HG02678 (cell line): ENCODE measurements around the gene COCH.
"Not testable (repeated sequence)": the region's sequence is repeated elsewhere in the genome, so short reads cannot be mapped to it uniquely, and the experiment has no call there.

Experiments
- ATAC-seq: cut with Tn5 transposase; IDR thresholded peaks from one replicate; pipeline ENCODE4 v1.9.1; 2021; ENCODE audit warnings: mild to moderate bottlenecking, moderate library complexity; ENCODE audit not compliant: unreplicated experiment

Gene COCH

DNA sequence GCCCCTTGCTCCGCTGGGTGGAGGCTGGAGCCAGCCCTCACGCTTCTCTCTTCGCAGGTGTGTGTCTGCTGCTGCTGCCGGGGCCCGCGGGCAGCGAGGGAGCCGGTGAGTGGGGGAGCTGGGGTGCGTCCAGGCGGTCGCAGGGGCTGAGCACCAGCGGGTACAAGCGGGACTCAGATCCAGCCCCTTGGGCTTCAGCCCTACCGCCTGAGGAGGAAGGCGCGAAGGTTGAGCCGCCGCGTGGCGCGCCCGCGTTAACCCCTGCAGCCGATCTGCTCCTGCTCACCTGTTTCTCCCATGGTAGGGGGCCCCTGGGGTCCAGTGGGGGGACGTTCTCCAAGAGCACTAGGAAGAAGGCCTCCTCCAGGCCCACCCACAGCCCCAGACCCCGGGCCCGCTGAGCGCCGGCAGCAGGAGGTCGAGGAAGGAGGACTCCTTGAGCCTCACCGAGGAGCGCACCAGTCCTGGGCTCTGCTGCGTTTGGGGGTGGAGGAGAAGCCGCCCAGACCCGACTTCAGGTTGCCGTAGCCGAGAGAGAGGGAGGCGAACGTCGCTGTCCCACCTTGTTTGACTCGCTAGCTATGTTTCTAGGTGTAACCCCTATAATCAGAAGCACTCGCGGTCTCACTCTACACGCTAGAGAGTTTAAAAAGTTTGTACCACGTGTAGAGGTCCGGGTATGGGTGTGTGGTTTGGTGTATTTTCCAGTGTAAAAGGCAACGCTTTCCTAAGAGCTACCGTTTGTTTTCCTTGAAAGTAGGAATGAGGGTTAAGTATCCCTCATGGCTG is 834 bp downstream of the COCH start:
- ATAC-seq, result peak; percentile 22

DNA sequence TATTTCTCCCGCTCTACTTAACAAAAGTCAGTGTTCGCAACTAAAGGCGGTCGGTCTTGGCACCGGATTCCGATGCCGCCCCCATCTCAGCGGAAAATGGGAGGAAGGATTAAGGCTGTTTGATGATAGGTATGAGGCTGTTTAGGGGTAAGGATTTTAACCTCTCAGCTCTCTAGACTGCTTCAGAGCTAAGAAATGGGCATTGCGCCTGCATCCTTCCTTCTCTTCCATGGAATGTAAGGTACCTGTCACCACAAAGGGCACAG is 1.4 kb downstream of the COCH start:
- no peak for ATAC-seq

DNA sequence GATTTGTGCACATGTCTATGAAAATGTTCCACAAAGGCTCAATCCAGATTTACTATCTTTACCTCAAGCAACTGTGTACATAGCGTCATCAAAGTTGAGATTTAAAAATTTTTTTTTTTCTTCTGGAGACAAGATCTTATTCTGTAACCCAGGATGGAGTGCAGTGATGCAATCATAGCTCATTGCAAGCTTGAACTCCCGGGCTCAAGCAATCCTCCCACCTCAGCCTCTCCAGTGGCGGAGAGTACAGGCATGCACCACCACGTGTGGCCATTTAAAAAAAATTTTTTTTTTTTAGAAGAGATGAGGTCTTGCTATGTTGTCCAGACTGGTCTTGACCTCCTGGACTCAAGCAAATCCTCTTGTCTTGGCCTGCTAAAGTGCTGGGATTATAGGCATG is 2.3 kb downstream of the COCH start:
- no peak for ATAC-seq

DNA sequence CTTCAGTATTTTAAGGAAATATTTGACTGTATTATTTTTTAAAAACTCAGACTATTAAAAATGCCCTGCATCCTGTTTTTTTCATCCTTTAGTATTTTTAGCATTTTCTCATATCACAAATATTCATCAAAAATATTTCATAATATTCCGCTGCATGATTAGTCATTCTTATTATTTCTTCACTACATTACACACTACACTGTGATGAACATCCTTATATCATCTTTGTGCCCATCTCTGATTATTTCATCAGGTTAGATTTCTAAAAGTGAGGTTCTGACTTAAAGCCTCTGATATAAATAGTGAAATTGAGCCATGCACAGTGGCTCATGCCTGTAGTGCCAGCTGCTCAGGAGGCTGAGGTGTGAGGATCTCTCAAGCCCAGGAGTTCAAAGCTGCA is 8.1 kb downstream of the COCH start:
- ATAC-seq, result no peak

DNA sequence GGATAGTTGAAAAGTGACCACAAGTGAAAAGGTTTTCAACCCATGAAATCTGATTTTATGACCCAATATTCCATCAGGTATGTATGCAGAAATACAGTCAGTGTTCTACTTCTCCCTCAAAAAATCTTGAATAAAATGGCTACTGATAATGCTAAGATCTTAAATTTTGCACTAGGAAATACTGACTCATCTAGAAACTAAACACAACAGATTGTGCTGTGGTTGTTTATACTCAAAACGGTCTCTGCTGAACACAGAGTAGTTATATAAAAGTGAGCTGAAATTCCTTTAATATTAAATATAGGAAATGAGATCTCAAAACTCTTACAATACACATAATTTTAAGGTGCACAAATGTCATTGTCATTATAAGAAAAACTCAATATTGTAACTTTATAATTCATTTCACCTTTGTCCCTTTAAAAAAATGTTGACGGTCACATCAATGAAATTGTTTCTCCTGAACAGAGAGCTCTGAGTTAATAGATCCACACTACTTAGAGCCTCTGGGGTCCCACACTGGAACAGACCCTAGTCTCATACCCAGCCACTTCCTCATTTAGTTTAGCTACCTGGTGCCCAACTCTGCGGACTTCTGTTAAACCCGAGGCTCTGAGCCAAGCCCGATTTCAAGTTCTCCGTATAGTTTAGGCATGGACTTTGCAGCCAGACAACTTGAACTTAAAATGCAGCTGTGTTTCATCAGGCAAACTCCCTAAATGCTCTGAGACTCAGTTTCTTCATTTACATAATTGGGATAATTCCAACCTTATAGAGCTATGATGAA is 9.3 kb downstream of the COCH start:
- no peak for ATAC-seq

DNA sequence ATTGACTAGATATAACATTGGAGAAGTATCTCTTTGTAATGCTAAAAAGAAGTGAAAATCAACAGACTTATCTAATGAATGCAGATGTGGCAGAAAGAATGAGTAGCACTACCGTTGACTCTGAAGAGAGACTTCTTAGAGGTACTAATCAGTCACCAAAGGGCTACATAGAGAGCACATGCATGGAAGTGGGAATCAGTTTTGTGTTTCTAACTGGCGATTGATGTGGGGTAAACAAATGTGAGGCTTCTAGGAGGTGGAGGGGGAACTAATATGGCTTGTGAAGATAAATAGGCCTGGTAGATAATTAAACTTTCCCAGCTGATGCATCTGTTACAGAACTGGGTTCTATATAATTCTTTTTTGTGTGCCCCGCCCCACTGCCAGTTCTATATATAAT is 10.5 kb downstream of the COCH start:
- ATAC-seq, result no peak

DNA sequence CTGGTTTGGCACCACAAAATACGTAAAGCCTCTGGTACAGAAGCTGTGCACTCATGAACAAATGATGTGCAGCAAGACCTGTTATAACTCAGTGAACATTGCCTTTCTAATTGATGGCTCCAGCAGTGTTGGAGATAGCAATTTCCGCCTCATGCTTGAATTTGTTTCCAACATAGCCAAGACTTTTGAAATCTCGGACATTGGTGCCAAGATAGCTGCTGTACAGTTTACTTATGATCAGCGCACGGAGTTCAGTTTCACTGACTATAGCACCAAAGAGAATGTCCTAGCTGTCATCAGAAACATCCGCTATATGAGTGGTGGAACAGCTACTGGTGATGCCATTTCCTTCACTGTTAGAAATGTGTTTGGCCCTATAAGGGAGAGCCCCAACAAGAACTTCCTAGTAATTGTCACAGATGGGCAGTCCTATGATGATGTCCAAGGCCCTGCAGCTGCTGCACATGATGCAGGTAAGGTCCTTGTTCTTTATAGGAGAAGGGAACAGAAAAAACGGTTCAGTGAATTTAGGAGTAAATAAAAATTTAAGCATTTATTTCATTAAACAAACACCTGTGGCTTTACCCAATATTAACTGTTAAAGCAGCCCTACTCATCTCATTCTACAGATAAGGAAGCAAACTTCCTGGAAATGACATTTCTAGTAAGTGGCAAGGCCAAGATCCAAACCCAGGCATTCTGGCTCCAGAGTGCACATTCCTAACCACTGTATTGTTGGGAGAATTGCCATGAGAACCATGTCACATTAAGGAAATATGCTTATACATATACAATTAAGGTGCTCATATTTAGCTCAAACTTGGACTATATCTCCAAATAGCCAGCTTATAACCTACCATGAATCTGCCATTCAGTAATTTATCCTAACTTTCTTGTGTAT is 11.7 kb downstream of the COCH start:
- no peak for ATAC-seq

DNA sequence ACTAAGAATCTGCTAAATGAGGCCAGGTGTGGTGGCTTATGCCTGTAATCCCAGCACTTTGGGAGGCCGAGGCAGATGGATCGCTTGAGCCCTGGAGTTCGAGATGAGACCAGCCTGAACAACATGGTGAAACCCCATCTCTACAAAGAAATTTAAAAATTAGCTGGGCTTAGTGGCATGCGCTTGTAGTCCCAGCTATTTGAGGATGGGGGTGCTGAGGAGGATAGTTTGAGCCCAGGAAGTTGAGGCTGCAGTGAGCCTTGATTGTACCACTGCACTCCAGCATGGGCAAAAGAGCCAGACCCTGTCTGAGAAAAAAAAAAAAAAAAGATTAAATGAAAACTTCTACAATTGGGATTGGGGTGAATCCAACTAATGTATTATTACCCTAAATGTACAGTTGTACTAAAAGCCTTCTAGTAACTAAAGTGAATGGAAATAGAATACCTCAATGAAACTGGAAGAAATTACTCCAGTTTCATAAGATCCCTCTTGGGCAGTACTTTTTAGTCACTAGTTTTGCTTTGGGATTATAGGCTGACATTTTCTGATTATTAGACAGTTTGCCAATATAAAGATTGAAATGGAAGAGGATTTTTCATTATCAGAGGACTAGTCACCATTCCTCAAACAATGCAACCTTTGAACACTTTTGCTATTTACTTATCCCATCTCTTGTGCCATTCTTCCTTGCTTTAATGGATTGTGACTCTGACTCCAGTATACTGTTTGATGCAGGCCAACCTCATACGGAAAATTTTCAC is 14.3 kb downstream of the COCH start:
- no peak for ATAC-seq

DNA sequence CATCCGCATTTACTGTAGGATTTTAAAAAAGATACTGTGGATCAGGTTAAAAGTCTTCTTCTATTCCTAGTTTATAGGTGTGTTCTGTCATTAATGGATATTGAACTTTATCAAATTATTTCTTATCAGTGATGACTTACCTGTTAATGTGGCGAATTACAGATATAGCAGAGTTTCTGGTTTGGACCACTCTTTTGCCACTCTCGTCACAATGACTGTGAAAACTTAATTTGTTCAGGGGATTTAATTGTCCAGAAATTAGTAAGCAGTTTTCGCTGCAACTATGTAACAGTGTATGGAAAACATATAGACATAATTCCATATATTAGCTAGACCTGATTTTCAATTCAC is 14.9 kb downstream of the COCH start:
- ATAC-seq, result no peak

DNA sequence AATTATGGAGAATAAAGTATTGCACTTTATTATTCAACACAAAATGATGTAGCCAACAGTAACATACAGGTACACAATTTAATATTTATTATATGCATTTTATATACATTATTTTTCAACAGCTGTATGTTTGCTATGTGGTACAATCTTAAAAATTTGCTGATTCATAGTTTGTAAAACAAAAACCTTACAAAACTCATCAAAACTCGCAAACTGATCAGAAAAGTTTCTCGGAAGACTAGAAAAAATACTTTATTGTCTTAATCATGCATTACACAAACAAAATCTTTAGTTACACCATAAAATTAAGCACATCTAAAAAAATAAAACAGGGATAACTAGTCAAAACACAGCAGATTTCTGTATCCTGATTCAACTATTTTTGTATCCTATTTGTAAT is 19.5 kb downstream of the COCH start:
- no peak for ATAC-seq

DNA sequence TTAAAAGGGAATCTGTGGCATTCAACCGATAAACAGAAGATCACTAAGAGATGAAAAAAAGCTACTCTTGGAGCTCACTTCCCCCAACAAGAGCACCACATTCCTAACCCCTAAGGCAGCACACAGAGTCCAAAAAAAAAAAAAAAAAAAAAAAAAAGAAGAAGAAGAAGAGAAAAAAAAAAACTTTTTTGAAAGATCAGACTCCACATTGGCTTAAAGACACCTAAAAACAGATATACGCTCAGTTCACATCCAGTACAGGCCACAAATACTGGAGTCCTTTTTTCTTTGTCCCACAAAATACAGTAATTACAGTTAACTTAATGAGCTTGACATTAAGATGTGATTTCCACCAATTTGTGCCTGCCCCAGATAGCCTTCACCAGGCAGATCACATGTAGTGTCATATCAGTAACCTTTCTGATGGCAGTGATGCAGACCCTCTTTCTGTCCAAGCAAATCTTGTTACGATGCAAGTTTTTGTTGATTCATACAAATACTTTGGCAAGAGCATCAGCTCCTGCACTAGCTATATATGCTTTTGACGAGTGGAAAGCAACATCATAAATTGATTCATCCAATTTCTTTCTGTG is 20.7 kb downstream of the COCH start:
- no peak for ATAC-seq

DNA sequence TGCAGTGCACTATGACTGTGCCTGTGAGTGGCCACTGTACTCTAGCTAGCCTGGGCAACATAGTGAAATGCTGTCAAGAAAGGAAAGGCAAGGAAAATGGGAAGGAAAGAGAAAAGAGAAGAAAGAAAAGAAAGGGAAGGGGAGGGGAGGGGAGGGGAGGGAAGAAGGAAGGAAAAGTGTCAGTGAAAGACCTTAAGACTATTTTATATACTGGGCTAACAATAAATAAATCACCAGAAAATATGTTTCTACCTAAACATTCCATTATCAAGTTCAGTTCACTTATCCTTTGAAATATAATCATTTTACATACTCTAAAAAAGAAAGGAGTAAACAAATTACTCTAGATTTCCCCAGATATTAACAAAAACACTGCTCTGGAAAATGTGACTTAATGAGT is 22.1 kb downstream of the COCH start:
- no peak for ATAC-seq

DNA sequence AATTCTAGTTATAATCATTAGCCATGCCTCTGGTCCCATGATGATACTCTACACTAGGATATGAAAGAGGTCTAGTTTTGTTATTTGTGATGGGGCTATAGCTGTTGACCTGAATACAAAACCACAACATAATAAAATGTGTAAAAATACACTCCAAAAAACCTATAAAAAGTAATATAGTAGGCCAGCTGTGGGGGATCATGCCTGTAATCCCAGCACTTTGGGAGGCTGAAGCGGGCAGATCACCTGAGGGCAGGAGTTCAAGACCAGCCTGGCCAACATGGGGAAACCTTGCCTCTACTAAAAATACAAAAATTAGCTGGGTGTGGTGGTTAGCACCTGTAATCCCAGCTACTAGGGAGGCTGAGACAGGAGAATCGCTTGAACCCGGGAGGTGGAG is 22.8 kb downstream of the COCH start:
- ATAC-seq, result not testable (repeated sequence)

DNA sequence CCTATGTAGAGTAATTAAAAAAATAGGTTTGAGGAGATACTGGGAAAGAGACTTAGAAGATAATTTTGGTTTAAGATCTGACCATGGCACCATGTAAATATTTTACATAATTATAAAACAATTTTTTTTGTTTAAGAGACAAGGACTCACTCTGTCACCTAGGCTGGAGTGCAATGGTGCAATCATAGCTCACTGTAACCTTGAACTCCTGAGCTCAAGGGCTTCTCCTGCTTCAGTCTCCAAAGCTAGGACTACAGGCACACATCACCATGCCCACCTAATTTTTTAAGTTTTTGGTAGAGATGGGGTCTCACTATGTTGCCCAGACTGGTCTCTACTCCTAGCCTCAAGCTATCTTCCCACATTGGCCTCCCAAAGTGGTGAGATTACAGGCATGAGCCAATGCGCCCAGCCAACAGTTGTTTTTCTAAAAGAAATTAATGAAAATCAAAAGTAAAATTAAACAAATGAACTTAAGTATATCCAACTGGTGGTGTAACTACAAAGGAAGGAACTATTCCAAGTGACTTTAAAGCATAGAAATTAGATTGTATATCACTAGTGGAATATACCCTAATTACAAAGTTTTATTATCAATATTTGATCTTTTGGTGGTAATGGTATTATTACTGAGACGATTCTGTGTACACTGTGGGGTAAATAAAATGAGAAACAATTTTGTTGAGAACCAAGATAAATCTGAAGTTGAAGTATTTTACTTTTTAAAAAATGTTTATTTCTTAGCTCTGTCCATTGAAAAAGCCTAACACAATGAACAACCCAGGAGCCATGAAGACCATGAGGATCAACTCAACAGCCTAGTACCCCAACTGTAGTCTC is 29.1 kb downstream of the COCH start:
- no peak for ATAC-seq

DNA sequence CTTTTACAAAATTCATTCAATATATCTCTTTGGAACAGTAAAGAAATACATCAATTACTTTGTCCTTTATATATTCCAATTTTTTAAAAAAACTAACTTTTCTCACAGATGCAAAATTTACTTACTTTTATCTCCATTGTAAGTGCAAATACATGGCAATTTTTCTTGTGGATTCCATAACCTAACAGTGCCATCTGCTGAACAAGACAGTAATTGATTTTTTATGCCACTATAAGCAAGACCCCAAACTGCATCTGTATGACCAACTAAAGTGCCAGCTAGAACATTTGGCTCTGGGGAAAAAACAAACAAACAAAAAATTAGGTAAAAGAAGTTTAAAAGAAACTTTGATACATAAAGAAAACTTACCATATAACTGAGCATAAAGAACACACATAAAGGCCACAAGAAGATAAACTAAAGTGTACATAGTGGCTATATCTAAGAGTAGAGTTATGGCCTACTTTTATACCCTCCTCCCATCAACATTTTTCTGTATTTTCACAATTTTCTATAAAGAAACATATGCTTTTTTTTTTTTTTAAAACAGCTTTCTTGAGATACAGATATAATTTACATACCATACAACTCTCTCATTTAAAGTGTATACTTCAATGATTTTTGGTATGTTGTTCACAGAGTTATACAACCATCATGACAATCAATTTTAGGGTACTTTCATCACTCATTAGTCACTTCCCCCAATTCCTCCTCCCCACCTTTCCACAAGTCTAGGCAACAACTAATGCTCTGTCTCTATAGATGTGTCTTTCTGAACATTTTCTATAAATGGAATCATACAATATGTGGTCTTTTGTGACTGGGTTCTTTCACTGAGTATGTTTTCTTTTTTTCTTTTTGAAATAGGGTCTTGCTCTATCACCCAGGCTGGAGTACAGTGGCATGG is 32.6 kb downstream of the COCH start:
- ATAC-seq, result no peak

DNA sequence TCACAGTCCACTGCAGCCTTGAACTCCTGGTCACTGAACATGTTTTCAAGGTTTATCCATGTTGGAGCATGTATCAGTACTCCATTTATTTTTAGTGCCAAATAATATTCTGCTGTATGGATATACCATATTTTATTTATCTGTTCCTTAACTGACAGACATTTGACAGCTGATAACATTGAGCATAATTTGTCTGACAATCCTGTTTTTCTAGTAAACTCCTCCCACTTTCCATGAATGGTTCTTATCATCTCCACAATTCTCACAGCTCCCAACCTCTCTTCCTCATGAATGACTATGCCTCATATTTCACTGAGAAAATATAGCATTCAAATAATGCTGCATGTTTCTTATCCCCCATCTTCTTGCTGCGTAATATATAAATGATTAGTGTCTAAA is 33.3 kb downstream of the COCH start:
- ATAC-seq, result no peak

DNA sequence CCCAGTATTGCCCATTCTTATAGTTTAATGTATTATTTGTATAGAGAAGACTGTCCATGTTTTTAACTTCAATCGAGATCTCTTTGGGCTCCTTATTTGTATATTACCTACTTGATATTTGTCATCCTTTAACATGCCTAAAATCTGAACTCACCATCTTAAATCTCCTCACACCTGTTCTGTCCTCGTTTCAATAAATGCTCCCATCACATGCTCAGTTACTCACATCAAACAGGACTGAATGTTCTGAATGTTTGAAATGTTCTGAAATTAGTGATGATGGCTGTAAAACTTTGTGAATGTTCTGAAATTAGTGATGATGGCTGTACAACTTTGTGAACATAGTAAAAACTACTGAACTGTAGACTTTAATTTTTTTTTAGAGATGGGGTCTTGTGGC is 34.5 kb downstream of the COCH start:
- no peak for ATAC-seq

DNA sequence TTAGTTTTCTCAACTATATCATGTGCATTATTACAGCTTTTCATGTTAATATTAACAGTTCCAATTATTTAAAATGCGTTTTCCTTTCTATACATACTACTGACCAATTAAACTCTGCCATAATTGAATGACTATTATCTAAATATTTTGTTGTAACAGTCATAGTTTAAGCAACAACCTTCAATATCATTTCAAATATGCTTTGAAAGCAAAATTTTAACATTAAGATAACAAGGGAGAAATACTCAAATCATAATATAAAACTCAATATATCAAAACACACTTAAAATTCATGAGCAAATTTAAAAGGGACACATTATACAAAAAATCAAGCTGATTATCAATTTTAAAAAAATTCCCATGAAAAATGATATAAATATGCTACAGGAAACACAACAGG is 40.5 kb downstream of the COCH start:
- ATAC-seq, result no peak

DNA sequence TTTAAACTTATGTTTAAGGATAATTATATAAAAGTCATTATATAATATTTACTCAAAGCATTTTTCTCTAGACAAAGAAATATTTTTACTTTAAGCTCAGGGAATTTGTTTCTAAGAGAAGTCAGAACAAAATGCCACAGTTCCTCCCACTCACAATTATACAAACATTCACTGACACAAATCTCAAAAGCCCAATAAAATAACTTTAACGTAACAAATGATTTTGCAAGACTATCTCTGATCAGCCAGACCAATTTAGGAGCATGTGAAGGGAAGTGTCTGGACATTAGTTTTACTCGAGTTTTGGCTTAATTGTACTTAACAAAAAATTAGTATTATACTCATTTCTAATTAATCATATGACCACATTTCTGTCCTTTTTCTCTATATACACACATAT is 41.2 kb downstream of the COCH start:
- no peak for ATAC-seq
